Thyroid gland (tissue), 4 donors: Measurements from ENCODE around the gene C5orf24.

Experiments
- POLR2A ChIP-seq, 2 donors: fragments of 450-650 bp; IDR thresholded peaks; one replicate each; pipeline ENCODE4 v1.6.1; 2017; ENCODE audit warnings: antibody characterized with exemption in 2 of 2, mild to moderate bottlenecking in 2 of 2, moderate library complexity in 1 of 2
- TF ChIP-seq, protein P1 (sequence below), 6 experiments: fragments of 200-600 bp in 3 of 6; fragments of 450-650 bp in 3 of 6; sonication (generic) in 3 of 6; IDR thresholded peaks; one replicate each; pipeline ENCODE4 v1.5.1; 2016 to 2019; ENCODE audit warnings: antibody characterized with exemption in 6 of 6, mild to moderate bottlenecking in 2 of 6, inconsistent platforms in 1 of 6, moderate library complexity in 1 of 6

DNA sequence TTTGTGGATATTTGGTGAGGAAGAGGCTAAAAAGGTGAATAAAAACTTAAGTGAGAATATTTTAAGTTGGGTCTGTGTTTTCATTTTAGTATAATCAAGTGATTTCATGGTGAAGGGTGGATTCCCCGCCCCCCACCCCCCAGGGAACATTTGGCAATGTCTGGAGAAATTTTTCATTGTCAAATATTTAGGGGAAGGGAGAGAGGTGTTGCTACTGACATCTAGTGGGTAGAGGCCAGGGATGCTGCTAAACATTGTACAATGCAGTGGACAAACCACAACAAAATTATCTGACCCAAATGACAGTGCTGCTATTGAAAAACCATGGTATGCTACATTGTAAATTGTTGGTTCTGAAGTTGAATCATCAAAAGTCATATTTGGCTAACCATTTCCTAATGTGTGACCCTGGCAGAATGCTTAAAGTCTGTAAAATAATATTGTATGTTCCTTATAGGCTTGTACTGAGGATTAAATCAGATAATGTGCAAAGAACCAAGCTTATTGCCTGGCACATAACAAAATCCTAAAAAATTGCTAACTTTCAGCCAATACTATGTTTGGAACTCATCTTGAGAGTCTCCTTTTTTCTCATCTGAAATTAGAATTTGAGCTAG, 5.6 kb downstream of the C5orf24 start:
- TF ChIP-seq, protein P1, sequence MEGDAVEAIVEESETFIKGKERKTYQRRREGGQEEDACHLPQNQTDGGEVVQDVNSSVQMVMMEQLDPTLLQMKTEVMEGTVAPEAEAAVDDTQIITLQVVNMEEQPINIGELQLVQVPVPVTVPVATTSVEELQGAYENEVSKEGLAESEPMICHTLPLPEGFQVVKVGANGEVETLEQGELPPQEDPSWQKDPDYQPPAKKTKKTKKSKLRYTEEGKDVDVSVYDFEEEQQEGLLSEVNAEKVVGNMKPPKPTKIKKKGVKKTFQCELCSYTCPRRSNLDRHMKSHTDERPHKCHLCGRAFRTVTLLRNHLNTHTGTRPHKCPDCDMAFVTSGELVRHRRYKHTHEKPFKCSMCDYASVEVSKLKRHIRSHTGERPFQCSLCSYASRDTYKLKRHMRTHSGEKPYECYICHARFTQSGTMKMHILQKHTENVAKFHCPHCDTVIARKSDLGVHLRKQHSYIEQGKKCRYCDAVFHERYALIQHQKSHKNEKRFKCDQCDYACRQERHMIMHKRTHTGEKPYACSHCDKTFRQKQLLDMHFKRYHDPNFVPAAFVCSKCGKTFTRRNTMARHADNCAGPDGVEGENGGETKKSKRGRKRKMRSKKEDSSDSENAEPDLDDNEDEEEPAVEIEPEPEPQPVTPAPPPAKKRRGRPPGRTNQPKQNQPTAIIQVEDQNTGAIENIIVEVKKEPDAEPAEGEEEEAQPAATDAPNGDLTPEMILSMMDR (IDR thresholded peaks at IDR 0.05): peak in 2 of 6 experiments; percentile 31 to 44
- no peak for TF ChIP-seq POLR2A (IDR thresholded peaks at IDR 0.05)
